ENCODE measurements around the gene APOBEC3F. TPM values are rescaled to one million over a fixed set of nuclear protein-coding genes. Genes with fewer than 3 reads are reported as not detected.
A peak's percentile ranks its signal among the peaks of the same experiment; 100 is the strongest.
"Not testable (repeated sequence)": the region's sequence is repeated elsewhere in the genome, so short reads cannot be mapped to it uniquely, and the experiment has no call there.

The APOBEC3F gene
- total RNA-seq, 1 donor from 2014 or later, result 5.9 TPM

DNA sequence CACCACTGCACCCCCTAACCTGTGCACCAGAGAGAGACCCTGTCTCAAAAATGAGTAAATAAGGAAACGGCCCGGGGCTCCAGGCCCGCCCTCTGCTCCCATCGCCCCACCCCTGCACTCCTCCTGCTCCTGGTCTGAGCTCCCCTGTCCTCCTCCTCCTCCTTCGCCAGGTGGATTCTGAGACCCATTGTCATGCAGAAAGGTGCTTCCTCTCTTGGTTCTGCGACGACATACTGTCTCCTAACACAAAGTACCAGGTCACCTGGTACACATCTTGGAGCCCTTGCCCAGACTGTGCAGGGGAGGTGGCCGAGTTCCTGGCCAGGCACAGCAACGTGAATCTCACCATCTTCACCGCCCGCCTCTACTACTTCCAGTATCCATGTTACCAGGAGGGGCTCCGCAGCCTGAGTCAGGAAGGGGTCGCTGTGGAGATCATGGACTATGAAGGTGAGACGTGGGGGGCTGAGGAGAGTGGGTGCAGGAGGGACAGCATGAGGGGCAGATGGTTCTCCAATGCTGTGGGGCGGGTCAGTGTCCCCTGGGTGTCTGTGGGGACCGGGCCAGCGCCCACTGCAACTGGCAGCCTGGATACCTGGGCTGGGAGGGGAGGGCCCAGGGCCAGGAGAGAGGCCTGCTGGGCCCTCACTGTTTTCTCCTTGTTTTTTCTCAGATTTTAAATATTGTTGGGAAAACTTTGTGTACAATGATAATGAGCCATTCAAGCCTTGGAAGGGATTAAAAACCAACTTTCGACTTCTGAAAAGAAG lies 22.9 kb upstream of the APOBEC3F start:
- Mint-ChIP-seq H3K36me3 (ENCODE audit: low read depth) (no peaks in the 10 kb centered on the region), H3K4me3 (peak overlapping the region; percentile 51), H3K27ac (ENCODE audit: unreplicated experiment) (peak overlapping the region; percentile 84), H3K9me3 (no peaks in the 10 kb centered on the region), H3K4me1 (peaks cover 43% of the 10 kb centered on the region), H3K27me3 (ENCODE audit: low read depth) (no peaks in the 10 kb centered on the region)
- TF ChIP-seq, protein P1, sequence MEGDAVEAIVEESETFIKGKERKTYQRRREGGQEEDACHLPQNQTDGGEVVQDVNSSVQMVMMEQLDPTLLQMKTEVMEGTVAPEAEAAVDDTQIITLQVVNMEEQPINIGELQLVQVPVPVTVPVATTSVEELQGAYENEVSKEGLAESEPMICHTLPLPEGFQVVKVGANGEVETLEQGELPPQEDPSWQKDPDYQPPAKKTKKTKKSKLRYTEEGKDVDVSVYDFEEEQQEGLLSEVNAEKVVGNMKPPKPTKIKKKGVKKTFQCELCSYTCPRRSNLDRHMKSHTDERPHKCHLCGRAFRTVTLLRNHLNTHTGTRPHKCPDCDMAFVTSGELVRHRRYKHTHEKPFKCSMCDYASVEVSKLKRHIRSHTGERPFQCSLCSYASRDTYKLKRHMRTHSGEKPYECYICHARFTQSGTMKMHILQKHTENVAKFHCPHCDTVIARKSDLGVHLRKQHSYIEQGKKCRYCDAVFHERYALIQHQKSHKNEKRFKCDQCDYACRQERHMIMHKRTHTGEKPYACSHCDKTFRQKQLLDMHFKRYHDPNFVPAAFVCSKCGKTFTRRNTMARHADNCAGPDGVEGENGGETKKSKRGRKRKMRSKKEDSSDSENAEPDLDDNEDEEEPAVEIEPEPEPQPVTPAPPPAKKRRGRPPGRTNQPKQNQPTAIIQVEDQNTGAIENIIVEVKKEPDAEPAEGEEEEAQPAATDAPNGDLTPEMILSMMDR (conservative IDR thresholded peaks at IDR 0.05), result no peak
- DNase-seq (ENCODE audit: low read depth, low spot score), result no peak

GRCh38 chr22:39020021-39020651 lies 20.5 kb upstream of the APOBEC3F start:
- Mint-ChIP-seq H3K4me1 (peaks cover 30% of the 10 kb centered on the region), H3K4me3 (peak overlapping the region; percentile 68)
- not testable (repeated sequence) for H3K27ac Mint-ChIP-seq (ENCODE audit: unreplicated experiment); H3K27me3 Mint-ChIP-seq (ENCODE audit: low read depth); H3K9me3 Mint-ChIP-seq; DNase-seq (ENCODE audit: low read depth, low spot score); H3K36me3 Mint-ChIP-seq (ENCODE audit: low read depth)

GRCh38 chr22:39021552-39022250 lies 19.0 kb upstream of the APOBEC3F start:
- peaks cover 26% of the 10 kb centered on the region for H3K4me1 Mint-ChIP-seq
- DNase-seq (ENCODE audit: low read depth, low spot score), result no peak
- H3K27ac Mint-ChIP-seq (ENCODE audit: unreplicated experiment), result peak overlapping the region; percentile 35
- H3K27me3 Mint-ChIP-seq (ENCODE audit: low read depth), result no peaks in the 10 kb centered on the region
- H3K4me3 Mint-ChIP-seq, result peak overlapping the region; percentile 38
- H3K9me3 Mint-ChIP-seq, result no peaks in the 10 kb centered on the region
- TF ChIP-seq, protein P1 (conservative IDR thresholded peaks at IDR 0.05), result no peak
- H3K36me3 Mint-ChIP-seq (ENCODE audit: low read depth), result no peaks in the 10 kb centered on the region

DNA sequence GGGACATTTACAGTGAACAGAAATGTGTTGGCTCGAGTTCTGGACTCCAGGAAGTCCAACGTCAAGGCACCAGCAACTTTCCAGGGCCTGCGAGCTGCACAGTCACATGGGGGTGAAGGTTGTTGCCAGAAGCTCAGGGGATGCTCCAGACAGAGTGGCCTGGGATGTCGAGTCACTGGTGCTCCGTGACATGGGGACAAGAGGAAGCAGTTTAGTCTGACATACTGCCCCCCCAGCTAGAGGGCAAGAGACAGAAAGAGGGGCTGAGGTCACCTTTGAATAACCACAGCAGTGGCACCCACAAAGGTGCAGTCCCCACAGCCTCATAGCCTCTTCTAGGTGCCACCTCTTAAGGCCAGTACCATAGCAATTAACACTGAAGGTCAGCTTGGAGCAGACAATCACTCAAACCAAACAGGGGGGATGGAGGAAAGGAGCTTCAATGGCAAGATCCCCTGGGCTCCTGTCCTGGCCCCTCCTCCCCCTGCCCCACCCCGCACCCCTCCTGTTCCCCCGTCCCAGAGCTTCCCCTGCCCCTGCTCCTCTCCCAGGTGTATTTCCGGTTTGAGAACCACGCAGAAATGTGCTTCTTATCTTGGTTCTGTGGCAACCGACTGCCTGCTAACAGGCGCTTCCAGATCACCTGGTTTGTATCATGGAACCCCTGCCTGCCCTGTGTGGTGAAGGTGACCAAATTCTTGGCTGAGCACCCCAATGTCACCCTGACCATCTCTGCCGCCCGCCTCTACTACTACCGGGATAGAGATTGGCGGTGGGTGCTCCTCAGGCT lies 15.9 kb upstream of the APOBEC3F start:
- DNase-seq (ENCODE audit: low read depth, low spot score), result no peak
- H3K36me3 Mint-ChIP-seq (ENCODE audit: low read depth), result no peaks in the 10 kb centered on the region
- TF ChIP-seq, protein P1 (conservative IDR thresholded peaks at IDR 0.05), result no peak
- peak overlapping the region; percentile 35 for H3K27ac Mint-ChIP-seq (ENCODE audit: unreplicated experiment)
- H3K4me3 Mint-ChIP-seq, result no peak overlapping the region
- H3K27me3 Mint-ChIP-seq (ENCODE audit: low read depth), result no peaks in the 10 kb centered on the region
- no peaks in the 10 kb centered on the region for H3K9me3 Mint-ChIP-seq
- peaks cover 18% of the 10 kb centered on the region for H3K4me1 Mint-ChIP-seq

DNA sequence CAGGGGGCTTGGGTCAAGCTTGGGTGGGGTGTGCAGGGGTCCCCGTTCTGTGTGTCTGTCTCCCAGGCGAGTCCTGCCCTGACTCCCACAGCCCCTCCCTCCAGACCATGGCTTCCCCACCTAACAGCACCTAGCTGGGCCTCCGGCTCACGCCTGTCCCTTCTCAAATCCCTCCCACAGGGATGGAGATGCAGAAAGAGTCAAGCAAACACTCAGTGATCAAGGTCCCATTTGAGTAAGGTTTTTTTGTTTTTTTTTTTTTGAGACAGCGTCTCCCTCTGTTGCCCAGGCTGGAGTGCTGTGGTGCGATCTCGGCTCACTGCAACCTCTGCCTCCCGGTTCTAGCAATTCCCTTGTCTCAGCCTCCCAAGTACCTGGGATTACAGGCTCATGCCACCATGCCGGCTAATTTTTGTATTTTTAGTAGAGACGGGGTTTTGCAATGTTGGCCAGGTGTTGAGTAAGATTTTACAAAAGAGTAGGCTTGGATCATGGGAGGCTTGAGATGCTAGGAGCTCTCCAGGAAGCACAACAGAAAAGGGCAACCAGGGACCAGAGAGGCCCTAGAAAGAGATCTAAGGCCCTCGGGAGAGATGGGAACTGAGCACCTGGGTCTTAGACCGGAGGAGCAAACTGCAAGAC lies 14.0 kb upstream of the APOBEC3F start:
- DNase-seq (ENCODE audit: low read depth, low spot score), result no peak
- Mint-ChIP-seq H3K36me3 (ENCODE audit: low read depth) (no peaks in the 10 kb centered on the region), H3K4me1 (peaks cover 6% of the 10 kb centered on the region), H3K9me3 (no peaks in the 10 kb centered on the region), H3K4me3 (no peak overlapping the region), H3K27me3 (ENCODE audit: low read depth) (no peaks in the 10 kb centered on the region), H3K27ac (ENCODE audit: unreplicated experiment) (no peak overlapping the region)
- TF ChIP-seq, protein P1 (conservative IDR thresholded peaks at IDR 0.05), result no peak

Measured in neural crest cell (in vitro differentiated cells).